Measurements from ENCODE around the gene FILIP1L. TPM values are rescaled to one million over a fixed set of nuclear protein-coding genes. Genes with fewer than 3 reads are reported as not detected.

The FILIP1L gene
- polyA plus RNA-seq, 3 donors = 0.13 to 0.40 (median 0.25) TPM

DNA sequence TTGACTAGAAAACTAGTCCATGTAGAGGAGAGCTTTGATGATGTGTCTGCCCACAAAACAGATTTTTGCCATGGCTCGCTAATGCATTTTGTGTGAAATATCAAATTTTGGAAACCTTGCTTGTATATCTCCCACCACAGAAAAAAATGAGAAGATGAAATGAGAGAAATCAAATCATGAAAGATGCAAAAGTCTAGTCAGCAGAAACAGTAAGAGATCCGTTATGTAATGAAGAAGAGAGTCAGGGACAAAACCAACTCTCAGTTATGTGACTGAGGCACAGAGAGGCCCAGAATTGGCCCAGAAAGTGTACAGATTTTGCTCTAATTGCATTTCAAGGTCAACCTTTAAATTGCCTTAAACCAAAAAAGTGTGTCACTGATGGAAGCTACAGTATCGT, 107.0 kb downstream of the FILIP1L start:
- no peak overlapping the region for H3K4me3 ChIP-seq (replicated peaks in 1 of 3; ENCODE audit: low read depth in 2 of 3, low read length in 3 of 3)
- no peaks in the 10 kb centered on the region for H3K4me1 ChIP-seq (ENCODE audit: control insufficient read depth in 1 of 2, insufficient read depth in 2 of 2, low read length in 2 of 2)
- H3K9me3 Mint-ChIP-seq = no peaks in the 10 kb centered on the region
- H3K27me3 ChIP-seq (ENCODE audit: control insufficient read depth in 2 of 2, insufficient read depth in 2 of 2, low read length in 2 of 2) = no peaks in the 10 kb centered on the region
- H3K4me3 Mint-ChIP-seq = no peak overlapping the region
- TF ChIP-seq, protein P1, sequence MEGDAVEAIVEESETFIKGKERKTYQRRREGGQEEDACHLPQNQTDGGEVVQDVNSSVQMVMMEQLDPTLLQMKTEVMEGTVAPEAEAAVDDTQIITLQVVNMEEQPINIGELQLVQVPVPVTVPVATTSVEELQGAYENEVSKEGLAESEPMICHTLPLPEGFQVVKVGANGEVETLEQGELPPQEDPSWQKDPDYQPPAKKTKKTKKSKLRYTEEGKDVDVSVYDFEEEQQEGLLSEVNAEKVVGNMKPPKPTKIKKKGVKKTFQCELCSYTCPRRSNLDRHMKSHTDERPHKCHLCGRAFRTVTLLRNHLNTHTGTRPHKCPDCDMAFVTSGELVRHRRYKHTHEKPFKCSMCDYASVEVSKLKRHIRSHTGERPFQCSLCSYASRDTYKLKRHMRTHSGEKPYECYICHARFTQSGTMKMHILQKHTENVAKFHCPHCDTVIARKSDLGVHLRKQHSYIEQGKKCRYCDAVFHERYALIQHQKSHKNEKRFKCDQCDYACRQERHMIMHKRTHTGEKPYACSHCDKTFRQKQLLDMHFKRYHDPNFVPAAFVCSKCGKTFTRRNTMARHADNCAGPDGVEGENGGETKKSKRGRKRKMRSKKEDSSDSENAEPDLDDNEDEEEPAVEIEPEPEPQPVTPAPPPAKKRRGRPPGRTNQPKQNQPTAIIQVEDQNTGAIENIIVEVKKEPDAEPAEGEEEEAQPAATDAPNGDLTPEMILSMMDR (IDR thresholded peaks at IDR 0.05) = no peak
- H3K4me1 Mint-ChIP-seq = no peaks in the 10 kb centered on the region
- H3K9ac ChIP-seq (ENCODE audit: insufficient read depth, low read length, poor library complexity, severe bottlenecking) = no peak overlapping the region
- H3K36me3 Mint-ChIP-seq = no peaks in the 10 kb centered on the region
- no peaks in the 10 kb centered on the region for H3K27me3 Mint-ChIP-seq (ENCODE audit: low read depth in 3 of 3)
- intact Hi-C loops (cut with micrococcal nuclease) = no loop called here
- no peak overlapping the region for H2AFZ ChIP-seq (ENCODE audit: insufficient read depth, low read depth, low read length, poor library complexity, severe bottlenecking)
- no peak for DNase-seq
- no peak overlapping the region for H3K4me2 ChIP-seq (replicated peaks; ENCODE audit: extremely low read depth, low read length, poor library complexity, severe bottlenecking)
- H3K79me2 ChIP-seq (ENCODE audit: insufficient read depth, low read length) = no peaks in the 10 kb centered on the region
- no peak overlapping the region for H3K27ac Mint-ChIP-seq
- H3K36me3 ChIP-seq (replicated peaks in 1 of 2; ENCODE audit: control insufficient read depth in 1 of 2, insufficient read depth in 2 of 2, low read length in 2 of 2) = no peaks in the 10 kb centered on the region
- 88% methylated on average over 1 of the region's 3 CpGs for WGBS (ENCODE audit: insufficient coverage)
- no peaks in the 10 kb centered on the region for H3K9me3 ChIP-seq (replicated peaks in 1 of 2; ENCODE audit: control insufficient read depth in 1 of 2, insufficient read depth in 1 of 2, low read length in 2 of 2)
- H4K20me1 ChIP-seq (ENCODE audit: insufficient read depth, low read length) = no peaks in the 10 kb centered on the region
- H3K27ac ChIP-seq (ENCODE audit: low read depth in 1 of 2, low read length in 2 of 2) = no peak overlapping the region

DNA sequence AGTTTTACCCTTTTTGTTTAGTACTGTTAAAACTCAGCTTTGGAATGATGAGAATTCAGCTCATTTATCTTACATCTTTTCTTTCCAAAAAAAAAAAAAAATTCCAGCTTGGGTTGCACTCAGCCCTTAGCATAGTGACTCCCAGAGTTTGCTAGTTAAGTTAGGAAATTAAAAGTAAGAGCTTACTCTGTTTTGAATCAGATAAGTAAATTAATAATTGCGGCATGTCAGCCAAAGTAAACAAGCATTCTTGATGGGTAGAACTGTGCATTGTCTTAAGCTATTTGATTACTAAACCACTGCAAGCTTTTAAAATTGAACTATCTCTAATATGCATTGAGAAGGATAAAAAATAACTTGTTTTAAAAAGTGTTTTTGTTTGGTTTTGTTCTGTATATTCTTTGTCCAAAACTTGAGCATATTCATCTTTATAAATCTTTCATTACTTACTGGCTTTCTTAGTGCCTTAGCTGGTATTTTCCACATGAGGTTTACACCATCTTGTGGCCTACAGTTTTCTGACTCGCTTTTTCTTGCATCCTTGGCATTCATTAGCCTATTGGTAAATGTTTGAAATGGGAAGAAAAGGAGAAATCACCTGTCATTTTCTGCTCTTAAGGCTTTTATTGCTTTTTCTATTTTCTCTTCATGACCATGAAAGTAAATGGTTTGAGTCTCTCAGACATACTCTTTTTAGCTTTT, 107.6 kb downstream of the FILIP1L start:
- TF ChIP-seq, protein P1 (IDR thresholded peaks at IDR 0.05) = no peak
- Mint-ChIP-seq H3K4me3 (no peak overlapping the region), H3K36me3 (no peaks in the 10 kb centered on the region), H3K27ac (no peak overlapping the region), H3K4me1 (no peaks in the 10 kb centered on the region), H3K9me3 (no peaks in the 10 kb centered on the region), H3K27me3 (ENCODE audit: low read depth in 3 of 3) (no peaks in the 10 kb centered on the region)
- Histone ChIP-seq H3K36me3 (replicated peaks in 1 of 2; ENCODE audit: control insufficient read depth in 1 of 2, insufficient read depth in 2 of 2, low read length in 2 of 2) (no peaks in the 10 kb centered on the region), H3K9me3 (replicated peaks in 1 of 2; ENCODE audit: control insufficient read depth in 1 of 2, insufficient read depth in 1 of 2, low read length in 2 of 2) (no peaks in the 10 kb centered on the region), H3K4me2 (replicated peaks; ENCODE audit: extremely low read depth, low read length, poor library complexity, severe bottlenecking) (no peak overlapping the region), H3K4me1 (ENCODE audit: control insufficient read depth in 1 of 2, insufficient read depth in 2 of 2, low read length in 2 of 2) (no peaks in the 10 kb centered on the region), H3K9ac (ENCODE audit: insufficient read depth, low read length, poor library complexity, severe bottlenecking) (no peak overlapping the region), H2AFZ (ENCODE audit: insufficient read depth, low read depth, low read length, poor library complexity, severe bottlenecking) (no peak overlapping the region), H3K27ac (ENCODE audit: low read depth in 1 of 2, low read length in 2 of 2) (no peak overlapping the region), H3K27me3 (ENCODE audit: control insufficient read depth in 2 of 2, insufficient read depth in 2 of 2, low read length in 2 of 2) (no peaks in the 10 kb centered on the region), H3K4me3 (replicated peaks in 1 of 3; ENCODE audit: low read depth in 2 of 3, low read length in 3 of 3) (no peak overlapping the region), H3K79me2 (ENCODE audit: insufficient read depth, low read length) (no peaks in the 10 kb centered on the region), H4K20me1 (ENCODE audit: insufficient read depth, low read length) (no peaks in the 10 kb centered on the region)
- intact Hi-C loops (cut with micrococcal nuclease) = no loop called here
- WGBS (ENCODE audit: insufficient coverage) = no CpG with 5 or more reads among the region's 2 CpGs
- DNase-seq = no peak

Measured in CD14-positive monocyte (primary cell).